Inflammatory macrophage (primary cell): ENCODE data around the gene TAGLN2.
"Not testable (repeated sequence)": the region's sequence is repeated elsewhere in the genome, so short reads cannot be mapped to it uniquely, and the experiment has no call there.

Experiments used
- DNase-seq, 2 donors: peaks; one replicate each; pipeline ENCODE4 v3.0.0-alpha.2; 2020 to 2022

Gene TAGLN2

GRCh38 chr1:159921251-159921650 is 4.1 kb downstream of the TAGLN2 start:
- peak in 1 of 2 donors; percentile 34 for DNase-seq

GRCh38 chr1:159920651-159921050 is 4.7 kb downstream of the TAGLN2 start:
- no peak for DNase-seq

- no peak for DNase-seq
Measured at GRCh38 chr1:159920202-159920601, 5.1 kb downstream of the TAGLN2 start.

- no peak for DNase-seq
Measured at GRCh38 chr1:159919236-159919865, 6.0 kb downstream of the TAGLN2 start.

- DNase-seq = no peak
Measured at GRCh38 chr1:159918352-159919200, 6.7 kb downstream of the TAGLN2 start.

GRCh38 chr1:159917533-159918351 is 7.6 kb downstream of the TAGLN2 start:
- no peak for DNase-seq

GRCh38 chr1:159916242-159917051 is 8.9 kb downstream of the TAGLN2 start:
- DNase-seq = no peak

GRCh38 chr1:159915571-159916241 is 9.6 kb downstream of the TAGLN2 start:
- no peak for DNase-seq

GRCh38 chr1:159914252-159915018 is 10.9 kb downstream of the TAGLN2 start:
- no peak for DNase-seq

GRCh38 chr1:159913451-159914192 is 11.7 kb downstream of the TAGLN2 start:
- DNase-seq = no peak

- DNase-seq = peak in 1 of 2 donors; percentile 34
Measured at GRCh38 chr1:159911326-159912070, 13.8 kb downstream of the TAGLN2 start.

- DNase-seq = no peak
Measured at GRCh38 chr1:159908031-159908940, 17.0 kb downstream of the TAGLN2 start.

- DNase-seq = no peak
Measured at GRCh38 chr1:159906960-159907359, 18.3 kb downstream of the TAGLN2 start.

- DNase-seq = not testable (repeated sequence)
Measured at GRCh38 chr1:159904036-159904435, 21.3 kb downstream of the TAGLN2 start.

- DNase-seq = peak; percentile 25 to 50
Measured at GRCh38 chr1:159902541-159902940, 22.8 kb downstream of the TAGLN2 start.

GRCh38 chr1:159900755-159901360 is 24.4 kb downstream of the TAGLN2 start:
- DNase-seq = no peak

GRCh38 chr1:159900086-159900680 is 25.1 kb downstream of the TAGLN2 start, which contains the start of gene CFAP45:
Gene CFAP45, minus strand, starts transcription at chr1:159900165. Its CDS starts 67 bp downstream, at chr1:159900098.
- peak; percentile 72 to 81 for DNase-seq
